B cell (primary cell): ENCODE results near the gene SH3RF3. TPM values are rescaled to one million over a fixed set of nuclear protein-coding genes. Genes with fewer than 3 reads are reported as not detected.

Source experiments
- ATAC-seq: fragments of 200-7000 bp; cut with Tn5 transposase; one replicate; pipeline ENCODE4 v1.10.0; 2021; ENCODE audit warnings: low read depth, mild to moderate bottlenecking, moderate number of reproducible peaks, moderate library complexity
- CTCF ChIA-PET: fragments of 350-600 bp; sonication (Branson Sonifier 250); formaldehyde crosslinking; loops from one replicate; lab custom pipeline; 2021; ENCODE audit warnings: antibody characterized with exemption, inconsistent platforms; lab: Charles Lee
- POLR2A ChIA-PET: fragments of 350-600 bp; sonication (Branson Sonifier 250); formaldehyde crosslinking; loops from one replicate; lab custom pipeline; 2021; ENCODE audit warnings: antibody characterized with exemption; lab: Charles Lee
- DNase-seq: peaks from one replicate; pipeline ENCODE4 v3.0.0; 2013
- H2AFZ ChIP-seq: 2 replicates; pipeline ENCODE4 v1.6.1; 2012; ENCODE audit warnings: mild to moderate bottlenecking, low read depth, low read length; ENCODE audit not compliant: insufficient read depth, poor library complexity, severe bottlenecking
- H3K27ac ChIP-seq, 2 donors: 1 replicate in 1 of 2; 2 replicates in 1 of 2; pipeline ENCODE4 v1.5.1; 2012 to 2013; ENCODE audit warnings: low read length in 2 of 2, mild to moderate bottlenecking in 2 of 2, moderate library complexity in 1 of 2
- H3K27me3 ChIP-seq, 4 experiments: fragments of 200-600 bp in 1 of 4; sonication (generic) in 1 of 4; replicated peaks in 1 of 4; 1 replicate in 2 of 4; 2 replicates in 2 of 4; pipeline versions ENCODE4 v1.6.1 to v1.7.0; 2013 to 2016; ENCODE audit warnings: low read length in 3 of 4, mild to moderate bottlenecking in 2 of 4, mixed read lengths in 1 of 4, moderate library complexity in 1 of 4; ENCODE audit not compliant: insufficient read depth in 4 of 4, control insufficient read depth in 3 of 4; ENCODE audit errors: control extremely low read depth in 1 of 4
- H3K36me3 ChIP-seq, 2 experiments: replicated peaks in 1 of 2; 1 replicate in 1 of 2; 2 replicates in 1 of 2; pipeline versions ENCODE4 v1.6.1 to v1.7.1; 2013; ENCODE audit warnings: low read length in 1 of 2; ENCODE audit not compliant: insufficient read depth in 2 of 2, control insufficient read depth in 1 of 2; ENCODE audit errors: control extremely low read depth in 1 of 2, extremely low read depth in 1 of 2
- H3K4me1 ChIP-seq, 2 donors: fragments of 200-600 bp in 1 of 2; sonication (generic) in 1 of 2; 1 replicate in 1 of 2; 2 replicates in 1 of 2; pipeline versions ENCODE4 v1.5.1 to v1.6.1; 2013 to 2017; ENCODE audit warnings: low read length in 2 of 2; ENCODE audit not compliant: control insufficient read depth in 2 of 2, insufficient read depth in 2 of 2
- H3K4me2 ChIP-seq: replicated peaks from 2 replicates; pipeline ENCODE3; 2012; ENCODE audit warnings: mild to moderate bottlenecking, low read depth, low read length; ENCODE audit not compliant: poor library complexity, severe bottlenecking
- H3K4me3 ChIP-seq, 5 experiments: fragments of 200-600 bp in 1 of 5; sonication (generic) in 1 of 5; 1 replicate in 3 of 5; 2 replicates in 2 of 5; pipeline versions ENCODE4 v1.5.1 to v1.7.0; 2011 to 2016; ENCODE audit warnings: low read length in 4 of 5, mild to moderate bottlenecking in 4 of 5, low read depth in 2 of 5, control low read depth in 1 of 5, moderate library complexity in 1 of 5; ENCODE audit not compliant: insufficient read depth in 1 of 5; ENCODE audit errors: control extremely low read depth in 1 of 5, extremely low read depth in 1 of 5
- H3K79me2 ChIP-seq: fragments of 200-600 bp; sonication (generic); one replicate; pipeline ENCODE4 v1.6.0; 2016; ENCODE audit warnings: low read length; ENCODE audit not compliant: control insufficient read depth, insufficient read depth
- H3K9ac ChIP-seq: fragments of 200-600 bp; sonication (generic); 2 replicates; pipeline ENCODE4 v1.6.1; 2017; ENCODE audit warnings: mild to moderate bottlenecking, low read length, moderate library complexity
- H3K9me3 ChIP-seq, 3 donors: one replicate each; pipeline versions ENCODE4 v1.6.1 to v1.7.1; 2013; ENCODE audit warnings: low read length in 2 of 3; ENCODE audit not compliant: control insufficient read depth in 2 of 3, insufficient read depth in 1 of 3; ENCODE audit errors: control extremely low read depth in 1 of 3
- H4K20me1 ChIP-seq: 2 replicates; pipeline ENCODE4 v1.6.0; 2012; ENCODE audit warnings: mild to moderate bottlenecking, low read length; ENCODE audit not compliant: insufficient read depth, control insufficient read depth, poor library complexity, severe bottlenecking
- H3K27ac Mint-ChIP-seq: one replicate; pipeline ENCODE4 v1.8.0; 2021; ENCODE audit warnings: mixed read lengths
- H3K27me3 Mint-ChIP-seq: one replicate; pipeline ENCODE4 v1.8.0; 2021; ENCODE audit warnings: mixed read lengths
- H3K4me1 Mint-ChIP-seq: one replicate; pipeline ENCODE4 v1.8.0; 2021; ENCODE audit warnings: mixed read lengths
- H3K4me3 Mint-ChIP-seq: one replicate; pipeline ENCODE4 v1.8.0; 2021; ENCODE audit warnings: mixed read lengths
- H3K9me3 Mint-ChIP-seq: one replicate; pipeline ENCODE4 v1.8.0; 2022; ENCODE audit warnings: mixed read lengths; ENCODE audit not compliant: insufficient read depth
- EZH2 ChIP-seq: IDR thresholded peaks from 2 replicates; pipeline ENCODE4 v1.6.1; 2012; ENCODE audit warnings: borderline replicate concordance, low read depth, mild to moderate bottlenecking, moderate library complexity, low read length; ENCODE audit not compliant: insufficient read depth, poor library complexity, severe bottlenecking
- WGBS: methylation state at CpG from one replicate; pipeline ENCODE4 v1.1.5; 2013; ENCODE audit warnings: missing lambda C conversion rate; ENCODE audit not compliant: insufficient coverage; 5-methylcytosine and 5-hydroxymethylcytosine counted together
- intact Hi-C: fragments of 100-400 bp; cut with micrococcal nuclease; formaldehyde crosslinking; loops from one replicate; pipeline ENCODE4 v1.10.0; 2022
- polyA plus RNA-seq: library from polyadenylated mRNA; depleted of rRNA; stranded (reverse); fragments of >200 nt; gene quantifications from 2 replicates; pipeline ENCODE4 v1.2.3, GENCODE V29; 2012
- total RNA-seq, 2 donors: library from RNA; stranded (reverse); fragments of 120-200 nt in 1 of 2; gene quantifications; 1 replicate in 1 of 2; 2 replicates in 1 of 2; pipeline versions ENCODE4 v1.2.3 to v1.2.4, GENCODE V29; 2013 to 2022
- TF ChIP-seq, protein P1 (sequence below): fragments of 200-600 bp; IDR thresholded peaks from one replicate; pipeline ENCODE4 v1.8.0; 2022; ENCODE audit warnings: antibody characterized with exemption, mild to moderate bottlenecking

SH3RF3 gene
- total and polyA plus RNA-seq, 2 donors (not counting 1 experiment from before 2014, with no cell fraction given) = 0.07 to 1.2 TPM

DNA sequence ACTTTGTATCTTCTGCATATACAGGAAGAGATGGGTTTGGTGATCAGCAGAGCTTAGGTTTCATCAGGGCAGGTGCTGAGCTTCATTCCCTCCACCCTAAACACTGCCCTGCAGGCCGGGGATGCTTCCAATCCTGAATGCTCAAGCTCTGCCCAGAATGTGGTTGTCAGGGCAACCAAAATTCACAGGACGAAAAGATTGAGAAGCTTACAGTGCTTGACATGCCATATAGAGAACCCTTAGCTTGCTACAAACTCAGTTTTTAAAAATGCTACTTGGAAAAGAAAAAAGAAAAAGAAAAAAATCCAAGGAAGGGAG, 65.6 kb downstream of the SH3RF3 start:
- TF ChIP-seq EZH2 = no peak
- TF ChIP-seq, protein P1, sequence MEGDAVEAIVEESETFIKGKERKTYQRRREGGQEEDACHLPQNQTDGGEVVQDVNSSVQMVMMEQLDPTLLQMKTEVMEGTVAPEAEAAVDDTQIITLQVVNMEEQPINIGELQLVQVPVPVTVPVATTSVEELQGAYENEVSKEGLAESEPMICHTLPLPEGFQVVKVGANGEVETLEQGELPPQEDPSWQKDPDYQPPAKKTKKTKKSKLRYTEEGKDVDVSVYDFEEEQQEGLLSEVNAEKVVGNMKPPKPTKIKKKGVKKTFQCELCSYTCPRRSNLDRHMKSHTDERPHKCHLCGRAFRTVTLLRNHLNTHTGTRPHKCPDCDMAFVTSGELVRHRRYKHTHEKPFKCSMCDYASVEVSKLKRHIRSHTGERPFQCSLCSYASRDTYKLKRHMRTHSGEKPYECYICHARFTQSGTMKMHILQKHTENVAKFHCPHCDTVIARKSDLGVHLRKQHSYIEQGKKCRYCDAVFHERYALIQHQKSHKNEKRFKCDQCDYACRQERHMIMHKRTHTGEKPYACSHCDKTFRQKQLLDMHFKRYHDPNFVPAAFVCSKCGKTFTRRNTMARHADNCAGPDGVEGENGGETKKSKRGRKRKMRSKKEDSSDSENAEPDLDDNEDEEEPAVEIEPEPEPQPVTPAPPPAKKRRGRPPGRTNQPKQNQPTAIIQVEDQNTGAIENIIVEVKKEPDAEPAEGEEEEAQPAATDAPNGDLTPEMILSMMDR = no peak
- H3K9me3 ChIP-seq = peaks cover 0 to 4% (median 0%) of the 10 kb centered on the region in 3 donors
- H3K36me3 ChIP-seq = no peaks in the 10 kb centered on the region
- Mint-ChIP-seq H3K4me1 (peaks cover 20% of the 10 kb centered on the region), H3K27ac (no peak overlapping the region), H3K9me3 (no peaks in the 10 kb centered on the region), H3K27me3 (peaks cover 3% of the 10 kb centered on the region), H3K4me3 (peak overlapping the region; percentile 41)
- H3K4me3 ChIP-seq = no peak overlapping the region
- H3K27ac ChIP-seq = peak overlapping the region in 1 of 2 donors; percentile 1
- ATAC-seq = no peak
- POLR2A ChIA-PET = no interaction called here
- peaks cover 17 to 22% of the 10 kb centered on the region in 2 donors for H3K4me1 ChIP-seq
- no peak overlapping the region for H3K9ac ChIP-seq
- no peaks in the 10 kb centered on the region for H4K20me1 ChIP-seq
- no peak for DNase-seq
- intact Hi-C loops = no loop called here
- 0% methylated on average over 1 of the region's 2 CpGs for whole genome bisulfite sequencing
- H2AFZ ChIP-seq = peak overlapping the region; percentile 38
- no peaks in the 10 kb centered on the region for H3K27me3 ChIP-seq
- CTCF ChIA-PET = no interaction called here
- peak overlapping the region; percentile 51 for H3K4me2 ChIP-seq
- H3K79me2 ChIP-seq = no peaks in the 10 kb centered on the region

DNA sequence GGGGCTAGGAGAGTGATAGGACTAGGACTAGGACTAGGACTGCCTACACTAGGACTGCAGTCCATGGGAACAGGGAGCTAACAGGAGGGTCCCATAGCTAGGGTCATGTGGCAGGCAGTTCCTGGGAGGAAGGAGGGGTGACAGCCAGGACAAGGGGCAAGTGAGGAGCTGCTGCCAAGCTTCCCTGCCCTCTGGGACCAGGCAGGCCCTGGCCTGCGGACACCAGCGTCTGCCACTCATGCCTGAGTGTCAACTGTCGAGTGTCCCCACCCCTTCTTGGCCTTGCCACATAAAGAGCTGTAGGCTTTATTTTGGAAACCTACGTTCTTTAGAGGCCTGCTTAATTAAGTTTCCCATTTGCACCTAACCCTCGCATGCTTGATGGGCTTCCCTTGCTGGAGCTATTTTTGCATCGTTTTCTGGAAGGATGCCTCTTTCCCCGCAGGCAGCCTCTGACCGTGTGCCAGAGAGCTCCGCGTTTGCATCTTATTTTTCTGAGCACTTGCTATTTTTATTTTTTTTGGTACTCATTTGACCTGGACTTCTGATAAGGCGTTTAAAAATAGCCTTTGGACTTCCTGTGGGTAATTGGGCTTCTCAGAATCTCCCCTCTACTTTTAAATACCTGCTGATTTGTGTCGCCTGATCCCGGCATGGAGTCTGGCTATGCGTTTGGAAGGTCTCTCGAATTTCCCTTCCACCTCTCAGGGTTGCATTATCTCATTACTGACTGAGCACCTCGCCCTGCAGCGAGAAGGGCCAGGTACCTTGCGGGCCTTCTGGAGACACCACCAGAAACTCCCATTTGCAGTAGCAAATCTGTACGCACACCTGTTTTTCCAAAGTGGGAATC, 66.4 kb downstream of the SH3RF3 start:
- ChIA-PET CTCF (no interaction called here), POLR2A (no interaction called here)
- no peak overlapping the region for H3K4me3 Mint-ChIP-seq

More for the DNA sequence above, 66.4 kb downstream of the SH3RF3 start:
- H3K9me3 Mint-ChIP-seq = no peaks in the 10 kb centered on the region
- H3K9ac ChIP-seq = no peak overlapping the region
- peaks cover 17 to 22% of the 10 kb centered on the region in 2 donors for H3K4me1 ChIP-seq
- H3K4me2 ChIP-seq = peak overlapping the region; percentile 51
- no peaks in the 10 kb centered on the region for H3K79me2 ChIP-seq
- 82% methylated on average over 17 of the region's 19 CpGs for WGBS
- no peak overlapping the region for H3K27ac ChIP-seq
- no peaks in the 10 kb centered on the region for H3K36me3 ChIP-seq
- no peak overlapping the region for H3K27ac Mint-ChIP-seq
- DNase-seq = no peak
- no peak for ATAC-seq
- H4K20me1 ChIP-seq = no peaks in the 10 kb centered on the region
- H3K27me3 ChIP-seq = no peaks in the 10 kb centered on the region
- H3K4me3 ChIP-seq = no peak overlapping the region
- H3K4me1 Mint-ChIP-seq = peaks cover 20% of the 10 kb centered on the region
- no peak overlapping the region for H2AFZ ChIP-seq
- TF ChIP-seq, protein P1 = no peak
- TF ChIP-seq EZH2 = no peak
- intact Hi-C loops = no loop called here
- H3K9me3 ChIP-seq = peaks cover 0 to 4% (median 0%) of the 10 kb centered on the region in 3 donors
- peaks cover 3% of the 10 kb centered on the region for H3K27me3 Mint-ChIP-seq
